ENCODE data around the gene APOBEC3F. TPM values are rescaled to one million over a fixed set of nuclear protein-coding genes. Genes with fewer than 3 reads are reported as not detected.
A peak's percentile ranks its signal among the peaks of the same experiment; 100 is the strongest.
"Not testable (repeated sequence)": the region's sequence is repeated elsewhere in the genome, so short reads cannot be mapped to it uniquely, and the experiment has no call there.

Gene APOBEC3F
- total and polyA plus RNA-seq, 3 experiments from 2014 or later = 20.5 to 30.1 (median 28.4) TPM

DNA sequence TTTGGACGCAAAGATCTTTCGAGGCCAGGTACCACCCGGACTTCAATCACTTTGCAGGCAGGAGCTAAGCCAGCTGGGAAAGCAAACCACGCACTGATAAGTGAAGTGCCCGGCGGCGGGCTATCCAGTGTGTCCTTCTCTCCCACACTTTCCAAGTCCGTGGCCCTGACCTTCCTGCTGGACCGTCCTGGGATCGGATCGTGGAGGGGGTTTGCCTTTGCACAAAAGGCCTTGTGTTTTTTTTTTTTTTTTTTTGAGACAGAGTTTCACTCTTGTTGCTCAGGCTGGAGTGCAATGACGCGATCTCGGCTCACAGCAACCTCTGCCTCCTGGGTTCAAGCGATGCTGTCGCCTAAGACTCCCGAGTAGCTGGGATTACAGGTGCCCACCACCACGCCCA lies 2.4 kb downstream of the APOBEC3F start:
- Mint-ChIP-seq H3K4me3 (peak overlapping the region in 5 of 7 donors; percentile 23 to 66 (median 51)), H3K27ac (peak overlapping the region in 2 of 8 donors; percentile 23 to 94), H3K4me1 (peaks cover 37 to 59% (median 42%) of the 10 kb centered on the region in 3 donors), H3K36me3 (peaks cover 0 to 38% (median 3%) of the 10 kb centered on the region in 3 donors)
- H3K27me3 Mint-ChIP-seq; H3K27ac ChIP-seq (ENCODE audit: low read depth, low read length); H3K9me3 Mint-ChIP-seq; H3K27me3 ChIP-seq (ENCODE audit: insufficient read depth, low read length, poor library complexity, severe bottlenecking); H3K4me3 ChIP-seq (ENCODE audit: low read length); H3K36me3 ChIP-seq (ENCODE audit: insufficient read depth, low read length); H3K9me3 ChIP-seq (ENCODE audit: low read length); DNase-seq; CTCF ChIA-PET: not testable (repeated sequence)
- POLR2A ChIA-PET = interaction anchor here (0.6 kb wide), 1 partner anchor 1003 kb away, joined by 4 read pairs; no protein-coding TSS in a partner anchor
- H3K4me1 ChIP-seq (ENCODE audit: insufficient read depth, low read length) = peaks cover 16% of the 10 kb centered on the region

DNA sequence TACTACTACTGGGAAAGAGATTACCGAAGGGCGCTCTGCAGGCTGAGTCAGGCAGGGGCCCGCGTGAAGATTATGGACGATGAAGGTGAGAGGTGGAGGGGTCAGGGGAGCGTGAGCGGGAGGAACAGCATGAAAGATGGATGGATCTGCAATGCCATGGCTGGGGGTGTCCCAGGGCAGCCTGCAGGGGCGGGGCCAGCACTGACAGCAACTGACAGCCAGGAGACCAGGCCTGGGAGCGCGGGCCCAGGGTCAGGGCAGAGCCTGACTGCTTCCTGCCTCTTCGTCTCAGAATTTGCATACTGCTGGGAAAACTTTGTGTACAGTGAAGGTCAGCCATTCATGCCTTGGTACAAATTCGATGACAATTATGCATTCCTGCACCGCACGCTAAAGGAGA lies 4.5 kb downstream of the APOBEC3F start:
- H3K27me3 Mint-ChIP-seq; H3K4me3 ChIP-seq (ENCODE audit: low read length); H3K27me3 ChIP-seq (ENCODE audit: insufficient read depth, low read length, poor library complexity, severe bottlenecking); CTCF ChIA-PET; H3K36me3 ChIP-seq (ENCODE audit: insufficient read depth, low read length); H3K9me3 Mint-ChIP-seq; DNase-seq; H3K9me3 ChIP-seq (ENCODE audit: low read length); H3K4me3 Mint-ChIP-seq; H3K27ac ChIP-seq (ENCODE audit: low read depth, low read length); POLR2A ChIA-PET: not testable (repeated sequence)
- peaks cover 16% of the 10 kb centered on the region for H3K4me1 ChIP-seq (ENCODE audit: insufficient read depth, low read length)
- peaks cover 34 to 54% (median 39%) of the 10 kb centered on the region in 3 donors for H3K4me1 Mint-ChIP-seq
- H3K27ac Mint-ChIP-seq = peak overlapping the region in 4 of 8 donors; percentile 27 to 83 (median 66)
- peaks cover 0 to 38% (median 3%) of the 10 kb centered on the region in 3 donors for H3K36me3 Mint-ChIP-seq

DNA sequence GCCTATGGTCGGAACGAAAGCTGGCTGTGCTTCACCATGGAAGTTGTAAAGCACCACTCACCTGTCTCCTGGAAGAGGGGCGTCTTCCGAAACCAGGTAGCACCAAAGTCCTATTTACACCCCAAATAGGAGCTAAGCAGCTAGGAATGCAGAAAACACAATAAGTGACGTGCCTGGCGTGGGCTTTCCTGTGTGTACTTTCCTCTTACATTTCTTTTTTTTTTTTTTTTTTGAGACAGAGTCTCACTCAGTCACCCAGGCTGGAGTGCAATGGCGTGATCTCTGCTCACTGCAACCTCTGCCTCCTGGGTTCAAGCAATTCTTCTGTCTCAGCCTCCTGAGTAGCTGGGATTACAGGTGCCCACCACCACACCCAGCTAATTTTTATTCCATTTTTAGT lies 8.8 kb downstream of the APOBEC3F start:
- DNase-seq; H3K9me3 Mint-ChIP-seq; H3K4me3 ChIP-seq (ENCODE audit: low read length); H3K27ac ChIP-seq (ENCODE audit: low read depth, low read length); H3K4me3 Mint-ChIP-seq; POLR2A ChIA-PET; H3K27me3 Mint-ChIP-seq; H3K36me3 ChIP-seq (ENCODE audit: insufficient read depth, low read length); H3K9me3 ChIP-seq (ENCODE audit: low read length); H3K4me1 ChIP-seq (ENCODE audit: insufficient read depth, low read length); H3K27me3 ChIP-seq (ENCODE audit: insufficient read depth, low read length, poor library complexity, severe bottlenecking); H3K27ac Mint-ChIP-seq: not testable (repeated sequence)
- Mint-ChIP-seq H3K4me1 (peaks cover 16 to 27% (median 18%) of the 10 kb centered on the region in 3 donors), H3K36me3 (peaks cover 0 to 28% (median 0%) of the 10 kb centered on the region in 3 donors)
- CTCF ChIA-PET = interaction anchor here (0.6 kb wide), 1 partner anchor 375 kb away, joined by 3 read pairs; no protein-coding TSS in a partner anchor

DNA sequence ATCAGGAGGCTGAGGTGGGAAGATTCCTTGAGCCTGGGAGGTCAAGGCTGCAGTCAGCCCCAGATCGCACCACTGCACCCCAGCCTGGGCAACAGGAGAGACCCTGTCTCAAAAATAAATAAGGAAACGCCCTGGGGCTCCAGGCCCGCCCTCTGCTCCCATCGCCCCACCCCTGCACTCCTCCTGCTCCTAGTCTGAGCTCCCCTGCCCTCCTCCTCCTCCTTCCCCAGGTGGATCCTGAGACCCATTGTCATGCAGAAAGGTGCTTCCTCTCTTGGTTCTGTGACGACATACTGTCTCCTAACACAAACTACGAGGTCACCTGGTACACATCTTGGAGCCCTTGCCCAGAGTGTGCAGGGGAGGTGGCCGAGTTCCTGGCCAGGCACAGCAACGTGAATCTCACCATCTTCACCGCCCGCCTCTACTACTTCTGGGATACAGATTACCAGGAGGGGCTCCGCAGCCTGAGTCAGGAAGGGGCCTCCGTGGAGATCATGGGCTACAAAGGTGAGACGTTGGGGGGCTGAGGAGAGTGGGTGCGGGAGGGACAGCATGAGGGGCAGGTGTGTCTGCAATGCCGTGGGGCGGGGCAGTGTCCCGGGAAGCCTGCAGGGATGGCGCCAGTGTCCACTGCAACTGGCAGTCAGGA lies 11.3 kb downstream of the APOBEC3F start:
- POLR2A ChIA-PET; H3K27ac ChIP-seq (ENCODE audit: low read depth, low read length); H3K9me3 ChIP-seq (ENCODE audit: low read length); DNase-seq; H3K36me3 Mint-ChIP-seq; H3K36me3 ChIP-seq (ENCODE audit: insufficient read depth, low read length); H3K27me3 ChIP-seq (ENCODE audit: insufficient read depth, low read length, poor library complexity, severe bottlenecking); H3K9me3 Mint-ChIP-seq; H3K4me1 Mint-ChIP-seq; H3K4me3 ChIP-seq (ENCODE audit: low read length); H3K4me3 Mint-ChIP-seq; H3K4me1 ChIP-seq (ENCODE audit: insufficient read depth, low read length); CTCF ChIA-PET; H3K27me3 Mint-ChIP-seq: not testable (repeated sequence)
- H3K27ac Mint-ChIP-seq = peak overlapping the region in 1 of 8 donors; percentile 23

DNA sequence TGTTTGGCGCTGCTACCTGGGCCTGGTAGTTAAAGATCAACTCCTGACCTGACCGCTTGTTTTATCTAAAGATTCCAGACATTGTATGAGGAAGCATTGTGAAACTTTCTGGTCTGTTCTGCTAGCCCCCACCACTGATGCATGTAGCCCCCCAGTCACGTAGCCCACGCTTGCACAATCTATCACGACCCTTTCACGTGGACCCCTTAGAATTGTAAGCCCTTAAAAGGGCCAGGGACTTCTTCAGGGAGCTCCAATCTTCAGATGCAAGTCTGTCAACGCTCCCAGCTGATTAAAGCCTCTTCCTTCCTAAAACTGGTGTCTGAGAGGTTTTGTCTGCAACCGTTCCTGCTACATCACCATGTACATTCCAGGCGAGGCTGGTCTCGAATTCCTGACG lies 15.0 kb downstream of the APOBEC3F start:
- Histone ChIP-seq H3K9me3 (ENCODE audit: low read length) (no peaks in the 10 kb centered on the region), H3K4me1 (ENCODE audit: insufficient read depth, low read length) (no peaks in the 10 kb centered on the region), H3K27ac (ENCODE audit: low read depth, low read length) (no peak overlapping the region), H3K27me3 (ENCODE audit: insufficient read depth, low read length, poor library complexity, severe bottlenecking) (no peaks in the 10 kb centered on the region), H3K36me3 (ENCODE audit: insufficient read depth, low read length) (no peaks in the 10 kb centered on the region), H3K4me3 (ENCODE audit: low read length) (no peak overlapping the region)
- H3K9me3 Mint-ChIP-seq = no peaks in the 10 kb centered on the region
- peaks cover 0 to 2% (median 2%) of the 10 kb centered on the region in 3 donors for H3K36me3 Mint-ChIP-seq
- H3K27ac Mint-ChIP-seq = no peak overlapping the region
- ChIA-PET CTCF (no interaction called here), POLR2A (no interaction called here)
- H3K27me3 Mint-ChIP-seq = no peaks in the 10 kb centered on the region
- H3K4me1 Mint-ChIP-seq = no peaks in the 10 kb centered on the region
- DNase-seq = no peak
- H3K4me3 Mint-ChIP-seq = no peak overlapping the region

DNA sequence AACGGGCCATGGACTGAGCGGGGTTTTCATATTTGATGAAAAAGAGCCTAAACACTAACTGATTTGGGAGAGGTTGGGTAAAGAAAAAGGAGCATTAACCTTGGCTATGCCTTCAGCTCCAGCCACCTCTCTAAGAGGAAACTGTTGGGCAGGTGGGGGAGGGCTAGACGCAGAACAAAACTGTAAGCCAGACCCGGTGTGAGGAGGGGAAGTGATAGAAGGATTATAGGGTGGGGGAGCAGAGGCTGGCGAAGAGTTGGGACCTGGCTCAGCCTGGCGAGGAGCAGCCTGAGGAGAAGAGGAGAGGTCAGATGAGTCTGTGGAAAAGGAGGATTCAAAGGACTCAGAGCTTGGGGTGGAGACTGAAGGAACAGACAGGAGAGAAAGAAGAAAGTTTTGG lies 20.6 kb downstream of the APOBEC3F start:
- H3K27me3 Mint-ChIP-seq; H3K27ac ChIP-seq (ENCODE audit: low read depth, low read length); H3K4me3 Mint-ChIP-seq; H3K9me3 ChIP-seq (ENCODE audit: low read length); H3K4me3 ChIP-seq (ENCODE audit: low read length); H3K36me3 Mint-ChIP-seq; H3K36me3 ChIP-seq (ENCODE audit: insufficient read depth, low read length); POLR2A ChIA-PET; H3K9me3 Mint-ChIP-seq; DNase-seq; H3K4me1 Mint-ChIP-seq; H3K27ac Mint-ChIP-seq; H3K27me3 ChIP-seq (ENCODE audit: insufficient read depth, low read length, poor library complexity, severe bottlenecking); CTCF ChIA-PET; H3K4me1 ChIP-seq (ENCODE audit: insufficient read depth, low read length): not testable (repeated sequence)

DNA sequence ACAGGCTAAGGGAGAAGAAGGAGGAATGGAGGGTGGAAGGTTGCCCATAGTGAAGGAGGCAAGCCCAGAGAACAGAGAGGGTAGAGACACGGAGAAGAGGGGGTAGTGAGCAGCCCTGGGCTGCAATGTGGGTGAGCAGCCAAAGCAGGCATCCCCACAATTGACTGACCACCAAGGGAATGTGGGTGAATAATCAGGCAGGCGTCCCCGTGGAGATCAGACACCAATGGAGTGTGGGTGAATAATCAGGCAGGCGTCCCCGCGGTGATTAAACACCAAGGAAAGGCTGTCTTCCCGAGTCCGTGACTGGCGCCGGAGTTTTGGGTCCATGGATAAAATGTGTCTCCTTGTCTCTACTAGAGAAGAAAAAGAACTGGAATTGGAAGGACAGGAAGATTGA lies 21.3 kb downstream of the APOBEC3F start:
- not testable (repeated sequence) for DNase-seq

DNA sequence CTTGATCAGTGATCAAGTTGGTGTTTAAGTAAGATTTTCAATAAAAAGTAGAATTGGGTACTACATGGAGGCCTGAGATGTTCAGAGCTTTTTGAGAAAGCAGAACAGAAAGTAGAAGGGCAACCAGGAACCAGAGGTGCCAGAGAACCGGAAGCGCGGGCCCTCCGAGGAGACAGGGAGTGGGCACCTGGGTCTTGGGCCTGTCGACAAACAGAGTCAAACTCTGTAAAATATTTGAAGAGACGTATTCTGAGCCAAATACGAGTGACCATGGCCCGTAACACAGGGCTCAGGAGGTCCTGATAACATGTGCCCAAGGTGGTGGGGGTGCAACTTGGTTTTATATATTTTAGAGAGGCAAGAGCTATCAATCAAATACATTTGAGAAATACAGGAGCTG lies 23.2 kb downstream of the APOBEC3F start:
- H3K27me3 Mint-ChIP-seq; H3K9me3 ChIP-seq (ENCODE audit: low read length); H3K27me3 ChIP-seq (ENCODE audit: insufficient read depth, low read length, poor library complexity, severe bottlenecking); H3K4me3 Mint-ChIP-seq; H3K9me3 Mint-ChIP-seq; H3K36me3 ChIP-seq (ENCODE audit: insufficient read depth, low read length); H3K4me1 ChIP-seq (ENCODE audit: insufficient read depth, low read length); H3K4me3 ChIP-seq (ENCODE audit: low read length); DNase-seq; POLR2A ChIA-PET; H3K36me3 Mint-ChIP-seq; H3K27ac ChIP-seq (ENCODE audit: low read depth, low read length): not testable (repeated sequence)
- H3K4me1 Mint-ChIP-seq = peaks cover 3 to 14% (median 6%) of the 10 kb centered on the region in 3 donors
- CTCF ChIA-PET = interaction anchor here (1.0 to 1.4 kb wide), 2 partner anchors 31 to 194 kb away, joined by 3 read pairs; no protein-coding TSS in a partner anchor
- H3K27ac Mint-ChIP-seq = peak overlapping the region in 3 of 8 donors; percentile 35 to 68 (median 44)

More for the DNA sequence above, 21.3 kb downstream of the APOBEC3F start:
- H3K4me1 Mint-ChIP-seq; H3K36me3 ChIP-seq (ENCODE audit: insufficient read depth, low read length); H3K27me3 Mint-ChIP-seq; H3K27me3 ChIP-seq (ENCODE audit: insufficient read depth, low read length, poor library complexity, severe bottlenecking); H3K27ac ChIP-seq (ENCODE audit: low read depth, low read length); H3K4me3 Mint-ChIP-seq; CTCF ChIA-PET; H3K4me3 ChIP-seq (ENCODE audit: low read length); POLR2A ChIA-PET; H3K9me3 ChIP-seq (ENCODE audit: low read length); H3K36me3 Mint-ChIP-seq; H3K4me1 ChIP-seq (ENCODE audit: insufficient read depth, low read length); H3K27ac Mint-ChIP-seq; H3K9me3 Mint-ChIP-seq: not testable (repeated sequence)

Measured in CD8-positive, alpha-beta memory T cell (primary cell).